ENCODE data around the gene OTOP2. TPM values are rescaled to one million over a fixed set of nuclear protein-coding genes. Genes with fewer than 3 reads are reported as not detected.
A peak's percentile ranks its signal among the peaks of the same experiment; 100 is the strongest.

OTOP2 gene
- total and polyA plus RNA-seq, 2 of the 8 experiments (the other 6 are each of a cell fraction or from before 2014, with no cell fraction given): 0.23 TPM; not detected in 1

DNA sequence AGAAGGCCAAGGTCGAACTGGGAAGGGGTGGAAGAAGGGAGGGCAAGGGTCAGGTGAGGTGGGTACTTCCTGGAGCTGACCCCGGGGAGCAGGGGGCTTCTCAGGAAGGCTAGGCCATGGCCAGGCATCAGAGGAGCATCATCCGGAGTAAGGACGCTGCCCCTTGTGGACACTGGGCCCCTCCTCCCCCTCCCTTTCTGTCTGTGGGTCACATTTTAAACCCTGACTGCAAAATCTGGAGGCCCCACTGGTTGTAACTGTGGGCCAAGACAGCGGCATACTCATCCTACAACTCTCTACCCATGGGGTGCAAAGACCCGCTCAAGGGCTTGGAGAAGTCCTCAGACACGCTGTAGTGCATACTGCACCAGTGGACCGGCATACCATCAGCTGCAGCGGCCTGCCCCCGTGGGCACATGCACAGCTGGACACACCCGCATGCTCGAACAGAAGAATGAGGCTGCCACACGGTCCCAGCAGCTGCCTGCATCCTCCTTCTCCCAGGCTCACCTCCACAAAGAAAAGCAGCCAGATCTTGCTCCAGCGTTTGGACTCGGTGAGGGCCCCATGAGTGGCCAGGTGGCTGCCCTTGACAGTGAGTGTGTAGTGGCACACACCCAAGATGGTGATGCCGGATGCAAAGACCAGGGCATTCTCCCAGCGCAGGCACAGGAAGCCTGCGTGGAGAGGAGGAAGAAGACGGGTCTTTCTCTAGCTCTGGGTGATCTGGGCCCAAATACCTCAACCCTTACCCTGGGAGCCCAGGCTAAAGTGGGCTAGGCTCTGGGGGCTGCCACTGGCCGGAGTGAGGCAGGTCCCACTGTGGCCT is 31.8 kb upstream of the OTOP2 start:
- Histone ChIP-seq H3K79me2 (ENCODE audit: control insufficient read depth in 1 of 2, insufficient read depth in 2 of 2, low read length in 2 of 2) (no peaks in the 10 kb centered on the region), H3K4me3 (ENCODE audit: extremely low read depth in 1 of 4, insufficient read depth in 2 of 4, low read depth in 3 of 4, low read length in 4 of 4) (0 out of 8 replicates have a peak overlapping the region, but pooled peaks of 1 of the 4 experiments have one; percentile 75), H3K4ac (replicated peaks; ENCODE audit: insufficient read length, low read depth, low read length) (no peak overlapping the region), H2AFZ (ENCODE audit: low read length) (no peak overlapping the region), H2BK20ac (ENCODE audit: low read length) (no peak overlapping the region), H4K5ac (ENCODE audit: insufficient read length, low read depth, low read length) (no peak overlapping the region), H4K91ac (replicated peaks; ENCODE audit: insufficient read length, low read length) (no peak overlapping the region), H2BK120ac (replicated peaks; ENCODE audit: low read depth, low read length) (no peak overlapping the region), H2BK5ac (ENCODE audit: low read depth, low read length) (no peak overlapping the region), H2BK12ac (ENCODE audit: low read depth, low read length) (peak overlapping the region; percentile 39; the same call in 1 of the 2 replicates), H3K9ac (replicated peaks in 1 of 4; ENCODE audit: extremely low read depth in 1 of 4, low read depth in 3 of 4, low read length in 3 of 4) (no peak overlapping the region), H3K4me2 (ENCODE audit: insufficient read depth in 1 of 2, low read depth in 2 of 2, low read length in 2 of 2) (peak overlapping the region; percentile 72 to 99; a peak in 3 of 4 replicates), H3K9me3 (ENCODE audit: insufficient read depth in 2 of 2, low read depth in 1 of 2, low read length in 1 of 2) (no peaks in the 10 kb centered on the region), H3K23ac (ENCODE audit: insufficient read length) (no peak overlapping the region), H3K27me3 (replicated peaks in 1 of 4; ENCODE audit: control insufficient read depth in 3 of 4, extremely low read depth in 1 of 4, insufficient read depth in 3 of 4, low read length in 3 of 4) (peaks cover 16 to 43% (median 37%) of the 10 kb centered on the region in 4 experiments; a peak in 6 of 7 replicates), H2BK15ac (ENCODE audit: low read length) (0 out of 2 replicates have a peak overlapping the region, but pooled peaks have one; percentile 29), H3K4me1 (replicated peaks in 1 of 4; ENCODE audit: control insufficient read depth in 3 of 4, insufficient read depth in 4 of 4, low read length in 3 of 4) (peaks cover 0 to 10% (median 4%) of the 10 kb centered on the region in 4 experiments; a peak in 4 of 7 replicates), H3K27ac (ENCODE audit: low read depth, low read length) (no peak overlapping the region), H2AK5ac (ENCODE audit: low read depth, low read length) (no peak overlapping the region), H4K8ac (ENCODE audit: extremely low read depth, insufficient read depth, low read length) (no peak overlapping the region), H3K79me1 (ENCODE audit: low read depth, low read length) (no peaks in the 10 kb centered on the region), H3K56ac (replicated peaks; ENCODE audit: insufficient read length, low read depth, low read length) (no peak overlapping the region), H3K36me3 (ENCODE audit: control insufficient read depth in 2 of 4, insufficient read depth in 4 of 4, low read length in 3 of 4) (no peaks in the 10 kb centered on the region), H4K20me1 (replicated peaks in 1 of 2; ENCODE audit: control insufficient read depth in 1 of 2, insufficient read depth in 2 of 2, low read length in 2 of 2) (peaks cover 0 to 2% of the 10 kb centered on the region in 2 experiments), H3K18ac (ENCODE audit: extremely low read depth, low read length) (no peak overlapping the region), H3K23me2 (ENCODE audit: low read depth, low read length) (peaks cover 13% of the 10 kb centered on the region), H3K14ac (ENCODE audit: insufficient read length) (no peak overlapping the region)
- WGBS, 2 experiments (ENCODE audit: extremely low coverage in 1 of 2, insufficient coverage in 1 of 2, insufficient read length in 1 of 2, insufficient replicate concordance in 2 of 2, low coverage in 1 of 2, low lambda C conversion rate in 2 of 2, missing lambda C conversion rate in 1 of 2): 76% methylated on average over 19 of the region's 20 CpGs; no CpG with 5 or more reads in 1 of the 2 experiments
- no peak for TF ChIP-seq BACH1 (IDR thresholded peaks at IDR 0.05; ENCODE audit: low read length)
- no peak for TF ChIP-seq EZH2 (IDR thresholded peaks at IDR 0.05; ENCODE audit: low read depth, low read length, severe bottlenecking)
- TF ChIP-seq FOSL1 (IDR thresholded peaks at IDR 0.05; ENCODE audit: insufficient read depth, low read depth, low read length): no peak
- no peak for TF ChIP-seq GABPA (IDR thresholded peaks at IDR 0.05; ENCODE audit: borderline replicate concordance, insufficient read depth, low read length)
- TF ChIP-seq, protein P1, sequence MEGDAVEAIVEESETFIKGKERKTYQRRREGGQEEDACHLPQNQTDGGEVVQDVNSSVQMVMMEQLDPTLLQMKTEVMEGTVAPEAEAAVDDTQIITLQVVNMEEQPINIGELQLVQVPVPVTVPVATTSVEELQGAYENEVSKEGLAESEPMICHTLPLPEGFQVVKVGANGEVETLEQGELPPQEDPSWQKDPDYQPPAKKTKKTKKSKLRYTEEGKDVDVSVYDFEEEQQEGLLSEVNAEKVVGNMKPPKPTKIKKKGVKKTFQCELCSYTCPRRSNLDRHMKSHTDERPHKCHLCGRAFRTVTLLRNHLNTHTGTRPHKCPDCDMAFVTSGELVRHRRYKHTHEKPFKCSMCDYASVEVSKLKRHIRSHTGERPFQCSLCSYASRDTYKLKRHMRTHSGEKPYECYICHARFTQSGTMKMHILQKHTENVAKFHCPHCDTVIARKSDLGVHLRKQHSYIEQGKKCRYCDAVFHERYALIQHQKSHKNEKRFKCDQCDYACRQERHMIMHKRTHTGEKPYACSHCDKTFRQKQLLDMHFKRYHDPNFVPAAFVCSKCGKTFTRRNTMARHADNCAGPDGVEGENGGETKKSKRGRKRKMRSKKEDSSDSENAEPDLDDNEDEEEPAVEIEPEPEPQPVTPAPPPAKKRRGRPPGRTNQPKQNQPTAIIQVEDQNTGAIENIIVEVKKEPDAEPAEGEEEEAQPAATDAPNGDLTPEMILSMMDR (IDR thresholded peaks at IDR 0.05; ENCODE audit: control extremely low read depth in 1 of 3, insufficient read depth in 1 of 3, low read depth in 1 of 3, low read length in 3 of 3): peak in 2 of 3 experiments; percentile 6 to 30; a peak in 2 of 4 replicates
- no peak for TF ChIP-seq MAFK (IDR thresholded peaks at IDR 0.05; ENCODE audit: low read depth, low read length)
- ChIA-PET CTCF (ENCODE audit: partially characterized antibody) (interaction anchor here (0.7 to 3.4 kb wide), 6 partner anchors 11 to 147 kb away, joined by 3 to 12 read pairs (median 4); no protein-coding TSS in a partner anchor), POLR2A (ENCODE audit: partially characterized antibody) (interaction anchor here (1.1 to 1.8 kb wide), 5 partner anchors 14 to 120 kb away, joined by 3 to 5 read pairs (median 4); partner anchors contain the start of gene MRPL58)
- DNase-seq (ENCODE audit: low read depth in 1 of 2, low spot score in 2 of 2) (no peak), FAIRE-seq (no peak)
